Nasal cavity respiratory epithelium epithelial cell of viscerocranial mucosa (primary cell): ENCODE results near the gene SHISA3. TPM values are rescaled to one million over a fixed set of nuclear protein-coding genes. Genes with fewer than 3 reads are reported as not detected.

Source experiments
- total RNA-seq: library from RNA; depleted of rRNA; stranded (reverse); fragments of >200 nt; gene quantifications from 2 replicates; pipeline ENCODE4 v1.2.3, GENCODE V29; 2014

The SHISA3 gene
- not detected in 2 replicates for total RNA-seq

GRCh38 chr4:42396752-42397634 is at the start of gene SHISA3:
SHISA3 (plus strand) TSS chr4:42397488; CDS start chr4:42398057, 569 bp downstream.

Other genes starting within 250 kb of the SHISA3 start
- not detected in 2 replicates for gene BEND4, start 244.8 kb upstream of the SHISA3 start, total RNA-seq